ENCODE results near the gene KCNJ18.
"Not testable (repeated sequence)": the region's sequence is repeated elsewhere in the genome, so short reads cannot be mapped to it uniquely, and the experiment has no call there.

GRCh38 chr17:21702940-21703640, 10.8 kb downstream of the KCNJ18 start:
- not testable (repeated sequence) for TF ChIP-seq EP300 (conservative IDR thresholded peaks at IDR 0.05; ENCODE audit: poor library complexity, severe bottlenecking); TAF1 (IDR thresholded peaks at IDR 0.05; ENCODE audit: low read depth)
- TF ChIP-seq, protein P1, sequence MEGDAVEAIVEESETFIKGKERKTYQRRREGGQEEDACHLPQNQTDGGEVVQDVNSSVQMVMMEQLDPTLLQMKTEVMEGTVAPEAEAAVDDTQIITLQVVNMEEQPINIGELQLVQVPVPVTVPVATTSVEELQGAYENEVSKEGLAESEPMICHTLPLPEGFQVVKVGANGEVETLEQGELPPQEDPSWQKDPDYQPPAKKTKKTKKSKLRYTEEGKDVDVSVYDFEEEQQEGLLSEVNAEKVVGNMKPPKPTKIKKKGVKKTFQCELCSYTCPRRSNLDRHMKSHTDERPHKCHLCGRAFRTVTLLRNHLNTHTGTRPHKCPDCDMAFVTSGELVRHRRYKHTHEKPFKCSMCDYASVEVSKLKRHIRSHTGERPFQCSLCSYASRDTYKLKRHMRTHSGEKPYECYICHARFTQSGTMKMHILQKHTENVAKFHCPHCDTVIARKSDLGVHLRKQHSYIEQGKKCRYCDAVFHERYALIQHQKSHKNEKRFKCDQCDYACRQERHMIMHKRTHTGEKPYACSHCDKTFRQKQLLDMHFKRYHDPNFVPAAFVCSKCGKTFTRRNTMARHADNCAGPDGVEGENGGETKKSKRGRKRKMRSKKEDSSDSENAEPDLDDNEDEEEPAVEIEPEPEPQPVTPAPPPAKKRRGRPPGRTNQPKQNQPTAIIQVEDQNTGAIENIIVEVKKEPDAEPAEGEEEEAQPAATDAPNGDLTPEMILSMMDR (IDR thresholded peaks at IDR 0.05; ENCODE audit: poor library complexity, severe bottlenecking) = not testable (repeated sequence)
- TF ChIP-seq, protein P2, sequence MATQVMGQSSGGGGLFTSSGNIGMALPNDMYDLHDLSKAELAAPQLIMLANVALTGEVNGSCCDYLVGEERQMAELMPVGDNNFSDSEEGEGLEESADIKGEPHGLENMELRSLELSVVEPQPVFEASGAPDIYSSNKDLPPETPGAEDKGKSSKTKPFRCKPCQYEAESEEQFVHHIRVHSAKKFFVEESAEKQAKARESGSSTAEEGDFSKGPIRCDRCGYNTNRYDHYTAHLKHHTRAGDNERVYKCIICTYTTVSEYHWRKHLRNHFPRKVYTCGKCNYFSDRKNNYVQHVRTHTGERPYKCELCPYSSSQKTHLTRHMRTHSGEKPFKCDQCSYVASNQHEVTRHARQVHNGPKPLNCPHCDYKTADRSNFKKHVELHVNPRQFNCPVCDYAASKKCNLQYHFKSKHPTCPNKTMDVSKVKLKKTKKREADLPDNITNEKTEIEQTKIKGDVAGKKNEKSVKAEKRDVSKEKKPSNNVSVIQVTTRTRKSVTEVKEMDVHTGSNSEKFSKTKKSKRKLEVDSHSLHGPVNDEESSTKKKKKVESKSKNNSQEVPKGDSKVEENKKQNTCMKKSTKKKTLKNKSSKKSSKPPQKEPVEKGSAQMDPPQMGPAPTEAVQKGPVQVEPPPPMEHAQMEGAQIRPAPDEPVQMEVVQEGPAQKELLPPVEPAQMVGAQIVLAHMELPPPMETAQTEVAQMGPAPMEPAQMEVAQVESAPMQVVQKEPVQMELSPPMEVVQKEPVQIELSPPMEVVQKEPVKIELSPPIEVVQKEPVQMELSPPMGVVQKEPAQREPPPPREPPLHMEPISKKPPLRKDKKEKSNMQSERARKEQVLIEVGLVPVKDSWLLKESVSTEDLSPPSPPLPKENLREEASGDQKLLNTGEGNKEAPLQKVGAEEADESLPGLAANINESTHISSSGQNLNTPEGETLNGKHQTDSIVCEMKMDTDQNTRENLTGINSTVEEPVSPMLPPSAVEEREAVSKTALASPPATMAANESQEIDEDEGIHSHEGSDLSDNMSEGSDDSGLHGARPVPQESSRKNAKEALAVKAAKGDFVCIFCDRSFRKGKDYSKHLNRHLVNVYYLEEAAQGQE (IDR thresholded peaks at IDR 0.05; ENCODE audit: borderline replicate concordance) = not testable (repeated sequence)
